Endodermal cell (in vitro differentiated cells): ENCODE results near the gene R3HCC1L. TPM values are rescaled to one million over a fixed set of nuclear protein-coding genes. Genes with fewer than 3 reads are reported as not detected.

ENCODE experiments used
- DNase-seq: peaks from one replicate; pipeline ENCODE4 v3.0.0-alpha.2; 2017
- H3K27ac ChIP-seq: 2 replicates; pipeline ENCODE4 v1.5.1; 2013; ENCODE audit warnings: mild to moderate bottlenecking, low read depth, low read length, moderate library complexity
- H3K27me3 ChIP-seq: 2 replicates; pipeline ENCODE4 v1.6.1; 2013; ENCODE audit warnings: mild to moderate bottlenecking, low read length, moderate library complexity; ENCODE audit not compliant: insufficient read depth, control insufficient read depth, poor library complexity, severe bottlenecking
- H3K36me3 ChIP-seq: 2 replicates; pipeline ENCODE4 v1.7.0; 2013; ENCODE audit warnings: mild to moderate bottlenecking, low read length, moderate library complexity; ENCODE audit not compliant: control insufficient read depth, insufficient read depth
- H3K4me1 ChIP-seq: one replicate; pipeline ENCODE4 v1.7.0; 2013; ENCODE audit warnings: low read length; ENCODE audit not compliant: control insufficient read depth, insufficient read depth
- H3K4me3 ChIP-seq: 2 replicates; pipeline ENCODE4 v1.5.1; 2013; ENCODE audit warnings: mild to moderate bottlenecking, low read length, moderate library complexity
- H3K9ac ChIP-seq: 2 replicates; pipeline ENCODE4 v1.6.1; 2013; ENCODE audit warnings: mild to moderate bottlenecking, low read length, moderate library complexity; ENCODE audit not compliant: poor library complexity, severe bottlenecking; ENCODE audit errors: extremely low read depth
- H3K9me3 ChIP-seq: 2 replicates; pipeline ENCODE4 v1.6.1; 2013; ENCODE audit warnings: mild to moderate bottlenecking, low read length, moderate library complexity; ENCODE audit not compliant: control insufficient read depth
- H3K27ac Mint-ChIP-seq: 2 replicates; pipeline ENCODE4 v1.8.0; 2020; ENCODE audit warnings: mixed read lengths
- H3K27me3 Mint-ChIP-seq: 2 replicates; pipeline ENCODE4 v1.8.0; 2021; ENCODE audit warnings: mild to moderate bottlenecking, mixed read lengths; ENCODE audit not compliant: insufficient read depth
- H3K36me3 Mint-ChIP-seq: 2 replicates; pipeline ENCODE4 v1.8.0; 2020; ENCODE audit warnings: low read depth, mixed read lengths
- H3K4me1 Mint-ChIP-seq: 2 replicates; pipeline ENCODE4 v1.8.0; 2020; ENCODE audit warnings: mixed read lengths
- H3K4me3 Mint-ChIP-seq: 2 replicates; pipeline ENCODE4 v1.8.0; 2020; ENCODE audit warnings: mild to moderate bottlenecking, moderate library complexity, mixed read lengths
- H3K9me3 Mint-ChIP-seq: 2 replicates; pipeline ENCODE4 v1.8.0; 2020; ENCODE audit warnings: mild to moderate bottlenecking, mixed read lengths
- CTCF ChIP-seq: fragments of 200-600 bp; sonication (generic); conservative IDR thresholded peaks from 2 replicates; pipeline ENCODE4 v1.5.0; 2021; ENCODE audit warnings: antibody characterized with exemption, mild to moderate bottlenecking
- WGBS, 2 experiments: methylation state at CpG; one replicate each; pipeline versions ENCODE4 v1.1.5 to v1.1.7; 2013; ENCODE audit warnings: missing lambda C conversion rate in 2 of 2, mixed read lengths in 1 of 2; ENCODE audit not compliant: insufficient coverage in 1 of 2, insufficient read length in 1 of 2; 5-methylcytosine and 5-hydroxymethylcytosine counted together
- total RNA-seq, 2 donors: library from RNA; stranded (reverse); fragmentation: NEBNext Ultra II Directional in 1 of 2; extraction: Animal tissue kit (Norgen Biotek cat#: 25700) in 1 of 2; gene quantifications; 2 replicates in 1 of 2; 3 replicates in 1 of 2; pipeline ENCODE4 v1.2.1, GENCODE V29; 2021

R3HCC1L gene
- total RNA-seq, 2 donors from 2014 or later, result 16.1 to 18.1 TPM

- Histone ChIP-seq H3K9me3 (peaks cover 10% of the 10 kb centered on the region), H3K4me3 (no peak overlapping the region), H3K4me1 (no peaks in the 10 kb centered on the region), H3K36me3 (no peaks in the 10 kb centered on the region), H3K9ac (no peak overlapping the region), H3K27me3 (no peaks in the 10 kb centered on the region), H3K27ac (no peak overlapping the region)
- WGBS, 2 experiments, result 100% methylated on average over 1 of the region's 1 CpG; no CpG with 5 or more reads in 1 of the 2 experiments
- H3K36me3 Mint-ChIP-seq, result peaks cover 7% of the 10 kb centered on the region
- no peaks in the 10 kb centered on the region for H3K4me1 Mint-ChIP-seq
- no peak overlapping the region for H3K27ac Mint-ChIP-seq
- TF ChIP-seq CTCF, result no peak
- peaks cover 9% of the 10 kb centered on the region for H3K9me3 Mint-ChIP-seq
- DNase-seq, result no peak
- no peaks in the 10 kb centered on the region for H3K27me3 Mint-ChIP-seq
- H3K4me3 Mint-ChIP-seq, result no peak overlapping the region
These were observed 83.3 kb downstream of the R3HCC1L start for GRCh38 chr10:98217801-98218200.

- Mint-ChIP-seq H3K27ac (no peak overlapping the region), H3K27me3 (no peaks in the 10 kb centered on the region), H3K4me3 (no peak overlapping the region), H3K9me3 (peaks cover 25% of the 10 kb centered on the region), H3K36me3 (peaks cover 14% of the 10 kb centered on the region), H3K4me1 (no peaks in the 10 kb centered on the region)
- no peaks in the 10 kb centered on the region for H3K4me1 ChIP-seq
- peaks cover 9% of the 10 kb centered on the region for H3K9me3 ChIP-seq
- DNase-seq, result no peak
- no peak overlapping the region for H3K27ac ChIP-seq
- no peaks in the 10 kb centered on the region for H3K27me3 ChIP-seq
- no peaks in the 10 kb centered on the region for H3K36me3 ChIP-seq
- no peak for TF ChIP-seq CTCF
- WGBS, 2 experiments, result 89 to 91% methylated on average over 6 of the region's 6 CpGs
- no peak overlapping the region for H3K9ac ChIP-seq
- H3K4me3 ChIP-seq, result no peak overlapping the region
These were observed 89.4 kb downstream of the R3HCC1L start for GRCh38 chr10:98223874-98224273.

GRCh38 chr10:98224509-98224908, 90.1 kb downstream of the R3HCC1L start:
- H3K36me3 Mint-ChIP-seq, result peaks cover 14% of the 10 kb centered on the region

More at GRCh38 chr10:98224509-98224908, 90.1 kb downstream of the R3HCC1L start:
- Histone ChIP-seq H3K36me3 (no peaks in the 10 kb centered on the region), H3K27me3 (no peaks in the 10 kb centered on the region), H3K9me3 (peaks cover 9% of the 10 kb centered on the region), H3K9ac (no peak overlapping the region), H3K4me1 (no peaks in the 10 kb centered on the region), H3K4me3 (no peak overlapping the region), H3K27ac (no peak overlapping the region)
- no peak overlapping the region for H3K27ac Mint-ChIP-seq
- TF ChIP-seq CTCF, result no peak
- no peak overlapping the region for H3K4me3 Mint-ChIP-seq
- no peak for DNase-seq
- H3K9me3 Mint-ChIP-seq, result peaks cover 25% of the 10 kb centered on the region
- 100% methylated on average over 1 of the region's 2 CpGs; no CpG with 5 or more reads in 1 of the 2 experiments for WGBS, 2 experiments
- no peaks in the 10 kb centered on the region for H3K27me3 Mint-ChIP-seq
- no peaks in the 10 kb centered on the region for H3K4me1 Mint-ChIP-seq
